ENCODE measurements around the gene RYR1.

DNA sequence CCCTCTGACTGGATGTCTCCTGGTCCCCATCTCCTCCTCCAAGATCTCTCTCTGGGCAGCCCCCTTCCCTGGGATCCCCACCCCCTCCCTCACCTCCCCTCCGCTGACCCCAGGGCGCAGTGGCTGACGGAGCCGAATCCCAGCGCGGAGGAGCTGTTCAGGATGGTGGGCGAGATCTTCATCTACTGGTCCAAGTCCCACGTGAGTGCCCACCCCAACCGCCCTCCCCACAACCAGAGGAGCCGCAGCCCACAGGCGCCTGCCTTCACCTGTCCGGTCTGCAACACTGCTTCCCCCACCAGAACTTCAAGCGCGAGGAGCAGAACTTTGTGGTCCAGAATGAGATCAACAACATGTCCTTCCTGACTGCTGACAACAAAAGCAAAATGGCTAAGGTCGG lies 89.4 kb downstream of the RYR1 start:
- TF ChIP-seq CTCF (IDR thresholded peaks at IDR 0.05; ENCODE audit: low read depth, low read length) (no peak), POLR2A (IDR thresholded peaks at IDR 0.05; ENCODE audit: extremely low read depth, insufficient read length) (no peak)
- TF ChIP-seq, protein P1, sequence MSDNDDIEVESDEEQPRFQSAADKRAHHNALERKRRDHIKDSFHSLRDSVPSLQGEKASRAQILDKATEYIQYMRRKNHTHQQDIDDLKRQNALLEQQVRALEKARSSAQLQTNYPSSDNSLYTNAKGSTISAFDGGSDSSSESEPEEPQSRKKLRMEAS (IDR thresholded peaks at IDR 0.05; ENCODE audit: low read depth, low read length) = no peak
